Mesothelial cell of epicardium (in vitro differentiated cells): ENCODE results near the gene TMEM215. TPM values are rescaled to one million over a fixed set of nuclear protein-coding genes. Genes with fewer than 3 reads are reported as not detected.

Experiments used
- DNase-seq, 2 experiments: peaks; one replicate each; pipeline ENCODE4 v3.0.0; 2021; ENCODE audit warnings: low spot score in 2 of 2; ENCODE audit not compliant: unreplicated experiment in 2 of 2
- H3K27ac Mint-ChIP-seq: 2 replicates; pipeline ENCODE4 v1.8.0; 2021; ENCODE audit warnings: mixed read lengths
- H3K27me3 Mint-ChIP-seq: 2 replicates; pipeline ENCODE4 v1.8.0; 2021; ENCODE audit warnings: low read depth, mixed read lengths
- H3K36me3 Mint-ChIP-seq: 2 replicates; pipeline ENCODE4 v1.8.0; 2021; ENCODE audit warnings: mixed read lengths
- H3K4me1 Mint-ChIP-seq: 2 replicates; pipeline ENCODE4 v1.8.0; 2021; ENCODE audit warnings: mixed read lengths
- H3K4me3 Mint-ChIP-seq: 2 replicates; pipeline ENCODE4 v1.8.0; 2021; ENCODE audit warnings: mild to moderate bottlenecking, moderate library complexity, mixed read lengths
- H3K9me3 Mint-ChIP-seq: 2 replicates; pipeline ENCODE4 v1.8.0; 2021; ENCODE audit warnings: mixed read lengths
- total RNA-seq: library from RNA; stranded (reverse); gene quantifications from 3 replicates; pipeline ENCODE4 v1.2.1, GENCODE V29; 2021
- TF ChIP-seq, protein P1 (sequence below): fragments of 200-600 bp; sonication (generic); IDR thresholded peaks from one replicate; pipeline ENCODE4 v1.5.0; 2021; ENCODE audit warnings: antibody characterized with exemption; ENCODE audit not compliant: unreplicated experiment

The TMEM215 gene
- total RNA-seq, 1 donor from 2014 or later = not detected

DNA sequence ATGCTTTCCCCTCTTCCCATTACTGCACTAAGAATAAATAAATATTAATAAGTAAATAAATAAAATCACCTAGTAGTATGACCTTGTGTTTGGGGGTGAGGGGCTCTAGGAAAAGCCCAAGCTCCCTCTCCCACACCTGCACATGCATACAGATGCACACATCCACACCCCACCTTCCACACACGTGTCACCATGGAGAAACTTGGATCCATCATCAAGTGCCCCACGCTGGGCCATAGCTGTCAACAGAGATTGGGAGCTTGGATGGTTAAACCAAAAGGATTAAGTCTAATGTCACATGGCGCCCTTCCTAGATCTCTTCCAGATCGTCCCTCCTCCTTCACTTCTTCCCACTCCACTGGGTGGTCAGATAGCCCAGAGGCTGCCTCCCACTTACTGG is 37.0 kb downstream of the TMEM215 start:
- H3K9me3 Mint-ChIP-seq = no peaks in the 10 kb centered on the region
- H3K36me3 Mint-ChIP-seq = no peaks in the 10 kb centered on the region
- H3K27me3 Mint-ChIP-seq = peaks cover 35% of the 10 kb centered on the region
- TF ChIP-seq, protein P1, sequence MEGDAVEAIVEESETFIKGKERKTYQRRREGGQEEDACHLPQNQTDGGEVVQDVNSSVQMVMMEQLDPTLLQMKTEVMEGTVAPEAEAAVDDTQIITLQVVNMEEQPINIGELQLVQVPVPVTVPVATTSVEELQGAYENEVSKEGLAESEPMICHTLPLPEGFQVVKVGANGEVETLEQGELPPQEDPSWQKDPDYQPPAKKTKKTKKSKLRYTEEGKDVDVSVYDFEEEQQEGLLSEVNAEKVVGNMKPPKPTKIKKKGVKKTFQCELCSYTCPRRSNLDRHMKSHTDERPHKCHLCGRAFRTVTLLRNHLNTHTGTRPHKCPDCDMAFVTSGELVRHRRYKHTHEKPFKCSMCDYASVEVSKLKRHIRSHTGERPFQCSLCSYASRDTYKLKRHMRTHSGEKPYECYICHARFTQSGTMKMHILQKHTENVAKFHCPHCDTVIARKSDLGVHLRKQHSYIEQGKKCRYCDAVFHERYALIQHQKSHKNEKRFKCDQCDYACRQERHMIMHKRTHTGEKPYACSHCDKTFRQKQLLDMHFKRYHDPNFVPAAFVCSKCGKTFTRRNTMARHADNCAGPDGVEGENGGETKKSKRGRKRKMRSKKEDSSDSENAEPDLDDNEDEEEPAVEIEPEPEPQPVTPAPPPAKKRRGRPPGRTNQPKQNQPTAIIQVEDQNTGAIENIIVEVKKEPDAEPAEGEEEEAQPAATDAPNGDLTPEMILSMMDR = no peak
- no peak overlapping the region for H3K4me3 Mint-ChIP-seq
- DNase-seq = no peak
- no peaks in the 10 kb centered on the region for H3K4me1 Mint-ChIP-seq
- no peak overlapping the region for H3K27ac Mint-ChIP-seq

DNA sequence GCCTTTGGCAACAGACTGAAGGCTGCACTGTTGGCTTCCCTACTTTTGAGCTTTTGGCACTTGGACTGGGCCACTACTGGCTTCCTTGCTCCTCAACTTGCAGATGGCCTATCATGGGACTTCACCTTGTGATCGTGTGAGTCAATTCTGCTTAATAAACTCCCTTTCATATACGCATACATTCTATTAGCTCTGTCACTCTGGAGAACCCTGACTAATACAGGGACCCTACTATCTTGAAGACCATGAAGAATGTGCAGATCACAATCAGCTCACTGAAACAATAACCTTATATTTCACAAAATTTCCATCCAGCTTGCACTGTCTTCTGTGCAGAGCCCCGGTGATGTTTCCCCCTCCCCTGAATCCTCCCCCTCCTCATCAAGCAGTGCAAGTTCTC is 39.8 kb downstream of the TMEM215 start:
- Mint-ChIP-seq H3K4me1 (no peaks in the 10 kb centered on the region), H3K9me3 (no peaks in the 10 kb centered on the region)
- no peak for DNase-seq

DNA sequence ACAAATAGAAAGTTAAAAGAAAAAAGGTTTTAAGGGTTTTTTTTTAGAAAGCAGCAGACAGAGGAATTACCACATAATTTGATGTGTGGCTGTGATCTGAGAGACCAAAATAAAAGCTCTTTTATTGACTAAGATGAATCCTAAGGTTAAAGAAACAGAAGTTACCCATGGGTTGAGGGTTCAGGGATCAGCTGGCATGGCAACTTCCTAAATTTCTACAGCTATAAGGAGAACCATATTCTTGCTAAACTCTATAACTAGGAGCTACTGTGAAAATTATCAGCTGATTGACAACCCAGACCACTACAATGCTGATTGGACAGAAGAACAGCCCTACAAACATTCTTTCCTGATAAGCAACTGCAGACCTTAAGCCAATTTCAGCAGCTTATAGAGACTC is 40.2 kb downstream of the TMEM215 start:
- H3K9me3 Mint-ChIP-seq = no peaks in the 10 kb centered on the region

More for the DNA sequence above, 39.8 kb downstream of the TMEM215 start:
- no peak overlapping the region for H3K4me3 Mint-ChIP-seq
- TF ChIP-seq, protein P1 = no peak
- no peak overlapping the region for H3K27ac Mint-ChIP-seq
- peaks cover 38% of the 10 kb centered on the region for H3K27me3 Mint-ChIP-seq
- H3K36me3 Mint-ChIP-seq = no peaks in the 10 kb centered on the region

DNA sequence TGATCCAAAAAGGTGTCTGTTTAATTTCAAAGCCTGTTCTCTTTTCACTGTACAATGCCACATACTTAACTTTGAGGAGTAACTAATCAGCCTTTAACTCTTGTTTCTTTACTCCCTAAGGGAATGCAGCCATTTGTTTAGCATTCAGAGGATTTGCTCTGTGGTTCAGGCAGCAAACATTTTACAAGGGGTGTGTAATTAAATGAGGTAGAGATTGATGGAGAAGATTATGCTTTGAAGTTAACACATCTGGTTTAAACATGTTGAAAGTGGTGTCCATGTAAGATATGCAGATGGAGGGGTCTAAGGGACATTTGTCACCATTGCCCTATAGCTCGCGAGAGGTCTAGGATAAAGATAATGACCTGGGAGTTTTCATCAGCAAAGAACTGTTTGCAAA is 41.9 kb downstream of the TMEM215 start:
- H3K4me3 Mint-ChIP-seq = no peak overlapping the region
- H3K27ac Mint-ChIP-seq = no peak overlapping the region
- no peak for DNase-seq
- TF ChIP-seq, protein P1 = no peak
- no peaks in the 10 kb centered on the region for H3K36me3 Mint-ChIP-seq
- H3K4me1 Mint-ChIP-seq = no peaks in the 10 kb centered on the region
- peaks cover 40% of the 10 kb centered on the region for H3K27me3 Mint-ChIP-seq
- no peaks in the 10 kb centered on the region for H3K9me3 Mint-ChIP-seq

More for the DNA sequence above, 40.2 kb downstream of the TMEM215 start:
- no peaks in the 10 kb centered on the region for H3K4me1 Mint-ChIP-seq
- H3K36me3 Mint-ChIP-seq = no peaks in the 10 kb centered on the region
- TF ChIP-seq, protein P1 = no peak
- no peak for DNase-seq
- H3K27me3 Mint-ChIP-seq = peaks cover 36% of the 10 kb centered on the region
- no peak overlapping the region for H3K4me3 Mint-ChIP-seq
- H3K27ac Mint-ChIP-seq = no peak overlapping the region

DNA sequence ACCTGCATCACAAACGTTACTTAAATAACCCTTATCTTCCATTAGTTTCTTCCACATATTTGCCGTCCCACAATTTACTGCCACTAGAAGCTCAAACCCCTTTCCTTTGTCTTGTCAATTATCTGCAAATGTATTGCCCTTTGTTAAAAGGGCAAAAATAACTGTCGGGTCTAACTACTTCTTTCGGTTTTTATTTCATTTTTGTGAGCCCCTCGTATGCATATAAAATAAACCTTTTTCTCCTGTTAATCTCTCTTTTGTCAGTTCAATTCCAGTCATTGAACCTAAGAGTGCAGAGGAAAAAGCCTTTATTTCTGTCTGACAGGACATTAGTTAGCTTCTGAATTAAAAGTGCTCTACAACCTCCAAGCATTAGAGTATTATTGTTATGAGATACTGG is 45.5 kb downstream of the TMEM215 start:
- Mint-ChIP-seq H3K4me1 (no peaks in the 10 kb centered on the region), H3K27ac (no peak overlapping the region), H3K27me3 (peaks cover 58% of the 10 kb centered on the region), H3K36me3 (no peaks in the 10 kb centered on the region), H3K4me3 (no peak overlapping the region), H3K9me3 (no peaks in the 10 kb centered on the region)
- no peak for DNase-seq
- TF ChIP-seq, protein P1 = no peak

DNA sequence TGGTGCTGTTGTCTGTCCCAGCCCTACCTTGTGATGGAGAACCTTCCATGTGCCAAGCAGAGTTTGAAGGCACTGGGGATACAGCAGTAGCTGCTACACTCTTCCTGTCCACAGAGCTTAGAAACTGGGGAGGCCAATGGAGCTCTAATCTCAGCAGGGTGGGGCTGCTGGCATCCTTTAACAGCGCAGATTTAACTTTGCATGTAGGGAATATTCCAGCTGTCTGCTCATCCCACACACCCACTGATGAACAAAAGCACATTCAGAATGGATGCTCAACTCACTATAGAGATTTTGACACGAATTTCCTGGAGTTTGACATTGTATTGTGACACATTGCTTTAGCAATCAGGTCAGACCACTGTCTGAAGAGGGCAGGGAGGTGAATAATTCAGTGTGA is 49.0 kb downstream of the TMEM215 start:
- Mint-ChIP-seq H3K4me3 (no peak overlapping the region), H3K27ac (no peak overlapping the region), H3K9me3 (no peaks in the 10 kb centered on the region), H3K36me3 (no peaks in the 10 kb centered on the region), H3K27me3 (peaks cover 59% of the 10 kb centered on the region), H3K4me1 (no peaks in the 10 kb centered on the region)
- TF ChIP-seq, protein P1 = no peak
- no peak for DNase-seq
